NCI-H187 treated with DMSO at 0.1 percent for 48 hours (cell line): ENCODE measurements around the gene ZNF212.
"Not testable (repeated sequence)": the region's sequence is repeated elsewhere in the genome, so short reads cannot be mapped to it uniquely, and the experiment has no call there.

ENCODE experiments used
- DNase-seq: peaks from one replicate; lab custom pipeline; 2025; lab: John Stamatoyannopoulos, UW

Gene ZNF212

GRCh38 chr7:149218469-149219420 lies 20.7 kb upstream of the ZNF212 start:
- no peak for DNase-seq

GRCh38 chr7:149220534-149220933 lies 18.9 kb upstream of the ZNF212 start:
- DNase-seq: no peak

- DNase-seq: no peak
Observed at GRCh38 chr7:149223176-149223575, 16.3 kb upstream of the ZNF212 start.

- DNase-seq: no peak
Observed at GRCh38 chr7:149223761-149224160, 15.7 kb upstream of the ZNF212 start.

- no peak for DNase-seq
Observed at GRCh38 chr7:149224352-149224751, 15.1 kb upstream of the ZNF212 start.

GRCh38 chr7:149225106-149225505 lies 14.3 kb upstream of the ZNF212 start:
- no peak for DNase-seq

GRCh38 chr7:149225656-149226055 lies 13.8 kb upstream of the ZNF212 start:
- DNase-seq: no peak

GRCh38 chr7:149226366-149226765 lies 13.1 kb upstream of the ZNF212 start:
- DNase-seq: not testable (repeated sequence)

- DNase-seq: no peak
Observed at GRCh38 chr7:149226840-149227494, 12.5 kb upstream of the ZNF212 start.

- no peak for DNase-seq
Observed at GRCh38 chr7:149228831-149229471, 10.5 kb upstream of the ZNF212 start.

GRCh38 chr7:149229526-149229925 lies 9.9 kb upstream of the ZNF212 start:
- DNase-seq: no peak

- no peak for DNase-seq
Observed at GRCh38 chr7:149232362-149232761, 7.1 kb upstream of the ZNF212 start.

- DNase-seq: not testable (repeated sequence)
Observed at GRCh38 chr7:149233655-149234204, 5.7 kb upstream of the ZNF212 start.

GRCh38 chr7:149237502-149237901 lies 1.9 kb upstream of the ZNF212 start:
- DNase-seq: no peak

- DNase-seq: no peak
Observed at GRCh38 chr7:149238051-149238450, 1.4 kb upstream of the ZNF212 start.

- no peak for DNase-seq
Observed at GRCh38 chr7:149240637-149241036, 1.2 kb downstream of the ZNF212 start.

- DNase-seq: no peak
Observed at GRCh38 chr7:149241696-149242095, 2.2 kb downstream of the ZNF212 start.

- DNase-seq: no peak
Observed at GRCh38 chr7:149245244-149245643, 5.8 kb downstream of the ZNF212 start.

- no peak for DNase-seq
Observed at GRCh38 chr7:149245744-149246143, 6.3 kb downstream of the ZNF212 start.

GRCh38 chr7:149248777-149249176 lies 9.3 kb downstream of the ZNF212 start:
- DNase-seq: no peak

GRCh38 chr7:149250151-149250550 lies 10.7 kb downstream of the ZNF212 start:
- not testable (repeated sequence) for DNase-seq

- DNase-seq: not testable (repeated sequence)
Observed at GRCh38 chr7:149251518-149251917, 12.1 kb downstream of the ZNF212 start.
